Spleen (tissue), 11 donors: ENCODE results near the gene MRGPRX2. TPM values are rescaled to one million over a fixed set of nuclear protein-coding genes. Genes with fewer than 3 reads are reported as not detected.

ENCODE experiments used
- DNase-seq: peaks from one replicate; pipeline ENCODE4 v3.0.0-alpha.2; 2020
- H3K27ac ChIP-seq, 8 donors: fragments of 200-600 bp; sonication (generic) in 7 of 8; 1 replicate in 4 of 8; 2 replicates in 4 of 8; pipeline versions ENCODE4 v1.5.0 to v1.8.0; 2016 to 2021; ENCODE audit warnings: inconsistent platforms in 4 of 8, mild to moderate bottlenecking in 4 of 8, moderate library complexity in 1 of 8
- H3K27me3 ChIP-seq, 7 donors: fragments of 200-600 bp; sonication (generic) in 6 of 7; replicated peaks in 1 of 7; 1 replicate in 4 of 7; 2 replicates in 3 of 7; pipeline versions ENCODE4 v1.5.0 to v1.8.0; 2016 to 2021; ENCODE audit warnings: inconsistent platforms in 3 of 7, mild to moderate bottlenecking in 1 of 7
- H3K36me3 ChIP-seq, 6 donors: fragments of 200-600 bp; sonication (generic) in 5 of 6; 1 replicate in 4 of 6; 2 replicates in 2 of 6; pipeline versions ENCODE4 v1.5.0 to v1.8.0; 2016 to 2021; ENCODE audit warnings: inconsistent platforms in 2 of 6
- H3K4me1 ChIP-seq, 6 donors: fragments of 200-600 bp; sonication (generic) in 5 of 6; 1 replicate in 3 of 6; 2 replicates in 3 of 6; pipeline versions ENCODE4 v1.5.0 to v1.8.0; 2016 to 2021; ENCODE audit warnings: inconsistent platforms in 3 of 6
- H3K4me3 ChIP-seq, 8 donors: fragments of 200-600 bp; sonication (generic) in 7 of 8; 1 replicate in 4 of 8; 2 replicates in 4 of 8; pipeline versions ENCODE4 v1.5.0 to v1.8.0; 2016 to 2021; ENCODE audit warnings: inconsistent platforms in 4 of 8, mild to moderate bottlenecking in 4 of 8, moderate library complexity in 2 of 8
- H3K9me3 ChIP-seq, 8 donors: fragments of 200-600 bp; sonication (generic) in 7 of 8; 1 replicate in 4 of 8; 2 replicates in 4 of 8; pipeline versions ENCODE4 v1.5.0 to v1.8.0; 2016 to 2021; ENCODE audit warnings: inconsistent platforms in 4 of 8
- POLR2A ChIP-seq, 3 donors: fragments of 450-650 bp; IDR thresholded peaks; one replicate each; pipeline ENCODE4 v1.5.1; 2017; ENCODE audit warnings: antibody characterized with exemption in 3 of 3, mild to moderate bottlenecking in 1 of 3
- POLR2AphosphoS5 ChIP-seq, 3 donors: sonication (generic); formaldehyde crosslinking; IDR thresholded peaks; one replicate each; pipeline ENCODE4 v1.5.1; 2017; ENCODE audit warnings: antibody characterized with exemption in 3 of 3
- WGBS, 5 donors: extraction: QIAGEN DNeasy Blood & Tissue Kit in 3 of 5; methylation state at CpG; one replicate each; pipeline versions ENCODE4 v1.1.5 to v1.1.7; 2013 to 2018; 5-methylcytosine and 5-hydroxymethylcytosine counted together
- intact Hi-C: fragments of 100-400 bp; cut with DNase I; formaldehyde crosslinking; loops from one replicate; pipeline ENCODE4 v1.15.0; 2023; ENCODE audit warnings: low total_unique reads
- polyA plus RNA-seq, 3 donors: library from polyadenylated mRNA; stranded (reverse); fragments of 200-250 nt; gene quantifications; one replicate each; pipeline ENCODE4 v1.2.1, GENCODE V29; 2013
- total RNA-seq, 7 donors: library from RNA; depleted of rRNA in 3 of 7; stranded (reverse); fragments of >200 nt in 3 of 7; fragmentation: NEBNext Ultra II Directional in 4 of 7; extraction: Animal tissue kit (Norgen Biotek cat#: 25700) in 4 of 7; gene quantifications; one replicate each; pipeline versions ENCODE4 v1.1.0 to v1.2.1, GENCODE V29; 2016 to 2021
- TF ChIP-seq, protein P1 (sequence below), 11 experiments: fragments of 200-600 bp in 7 of 11; fragments of 450-650 bp in 4 of 11; sonication (generic) in 4 of 11; IDR thresholded peaks in 8 of 11; conservative IDR thresholded peaks in 3 of 11; 1 replicate in 7 of 11; 2 replicates in 4 of 11; pipeline versions ENCODE4 v1.4.0 to v1.8.0; 2016 to 2021; ENCODE audit warnings: antibody characterized with exemption in 11 of 11, inconsistent platforms in 4 of 11, mild to moderate bottlenecking in 1 of 11
- donor health status: healthy with polysubstance abuse.
- donor health status: DM: no; HTN: no; CAD: no; lungs with moderate emphysema.
- donor health status: DM: no; HTN: no; CAD: no.
- donor health status: Bipolar disorder and iron deficiency.
- donor health status: healthy.
- donor health status: DM: no; HTN: no; CAD: no.
- donor health status: DM: yes; HTN: yes; CAD: no.

The MRGPRX2 gene
- total and polyA plus RNA-seq, 10 donors, result not detected

DNA sequence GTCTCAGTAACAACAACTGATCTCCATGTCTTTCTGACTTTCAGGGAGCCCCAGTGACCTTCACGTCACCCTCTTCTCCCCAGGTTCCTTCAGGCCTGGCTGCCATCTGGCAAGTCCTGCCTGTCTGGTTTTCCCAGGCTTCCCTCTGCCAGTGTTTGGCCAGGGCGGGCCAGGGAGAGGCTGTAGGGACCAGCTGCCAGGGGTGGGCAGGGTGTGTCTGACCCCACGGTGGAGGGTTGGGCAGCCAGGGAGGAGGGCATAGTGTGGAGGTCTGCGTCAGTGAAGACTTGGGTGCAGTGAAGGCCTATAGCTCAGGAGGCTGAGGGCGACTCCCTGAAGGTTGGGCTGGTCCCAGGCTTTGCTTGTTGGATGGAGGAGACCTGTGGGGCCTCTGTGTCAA lies 11.9 kb upstream of the MRGPRX2 start:
- WGBS, 5 donors, result 83 to 99% (median 87%) methylated on average over 5 of the region's 5 CpGs
- intact Hi-C loops, result no loop called here
- no peak overlapping the region for H3K27ac ChIP-seq
- DNase-seq, result no peak
- peaks cover 0 to 26% (median 18%) of the 10 kb centered on the region in 8 donors for H3K9me3 ChIP-seq
- TF ChIP-seq POLR2AphosphoS5 (IDR thresholded peaks at IDR 0.05) (no peak), POLR2A (IDR thresholded peaks at IDR 0.05) (no peak)
- TF ChIP-seq, protein P1, sequence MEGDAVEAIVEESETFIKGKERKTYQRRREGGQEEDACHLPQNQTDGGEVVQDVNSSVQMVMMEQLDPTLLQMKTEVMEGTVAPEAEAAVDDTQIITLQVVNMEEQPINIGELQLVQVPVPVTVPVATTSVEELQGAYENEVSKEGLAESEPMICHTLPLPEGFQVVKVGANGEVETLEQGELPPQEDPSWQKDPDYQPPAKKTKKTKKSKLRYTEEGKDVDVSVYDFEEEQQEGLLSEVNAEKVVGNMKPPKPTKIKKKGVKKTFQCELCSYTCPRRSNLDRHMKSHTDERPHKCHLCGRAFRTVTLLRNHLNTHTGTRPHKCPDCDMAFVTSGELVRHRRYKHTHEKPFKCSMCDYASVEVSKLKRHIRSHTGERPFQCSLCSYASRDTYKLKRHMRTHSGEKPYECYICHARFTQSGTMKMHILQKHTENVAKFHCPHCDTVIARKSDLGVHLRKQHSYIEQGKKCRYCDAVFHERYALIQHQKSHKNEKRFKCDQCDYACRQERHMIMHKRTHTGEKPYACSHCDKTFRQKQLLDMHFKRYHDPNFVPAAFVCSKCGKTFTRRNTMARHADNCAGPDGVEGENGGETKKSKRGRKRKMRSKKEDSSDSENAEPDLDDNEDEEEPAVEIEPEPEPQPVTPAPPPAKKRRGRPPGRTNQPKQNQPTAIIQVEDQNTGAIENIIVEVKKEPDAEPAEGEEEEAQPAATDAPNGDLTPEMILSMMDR (IDR thresholded peaks at IDR 0.05 in 8 of 11, conservative IDR thresholded peaks at IDR 0.05 in 3 of 11), result no peak
- H3K4me3 ChIP-seq, result no peak overlapping the region
- H3K36me3 ChIP-seq, result no peaks in the 10 kb centered on the region
- H3K27me3 ChIP-seq, result peaks cover 0 to 8% (median 0%) of the 10 kb centered on the region in 7 donors
- H3K4me1 ChIP-seq, result peaks cover 0 to 12% (median 2%) of the 10 kb centered on the region in 6 donors

DNA sequence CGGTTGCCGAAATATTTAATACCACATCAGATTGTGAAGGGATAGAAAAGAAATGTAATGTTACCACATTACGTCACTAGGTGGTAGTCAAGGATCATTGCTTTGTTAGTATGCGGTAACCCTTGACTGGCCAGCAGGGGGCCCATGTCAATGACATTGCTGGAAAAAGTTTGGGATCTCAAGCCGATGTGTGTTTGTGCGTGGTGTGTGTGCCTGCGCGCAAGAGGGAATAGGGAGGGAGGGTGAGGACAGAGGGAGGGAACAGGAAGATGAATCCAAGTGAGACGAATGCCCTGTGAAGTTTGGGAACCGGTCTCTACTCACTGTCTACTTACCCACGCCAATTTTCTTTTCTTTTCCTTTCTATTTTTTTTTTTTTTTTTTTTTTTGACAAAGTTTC lies 10.7 kb upstream of the MRGPRX2 start:
- WGBS, 5 donors, result 6 to 9% (median 6%) methylated on average over 11 of the region's 11 CpGs
- intact Hi-C loops, result no loop called here
- no peak for DNase-seq

DNA sequence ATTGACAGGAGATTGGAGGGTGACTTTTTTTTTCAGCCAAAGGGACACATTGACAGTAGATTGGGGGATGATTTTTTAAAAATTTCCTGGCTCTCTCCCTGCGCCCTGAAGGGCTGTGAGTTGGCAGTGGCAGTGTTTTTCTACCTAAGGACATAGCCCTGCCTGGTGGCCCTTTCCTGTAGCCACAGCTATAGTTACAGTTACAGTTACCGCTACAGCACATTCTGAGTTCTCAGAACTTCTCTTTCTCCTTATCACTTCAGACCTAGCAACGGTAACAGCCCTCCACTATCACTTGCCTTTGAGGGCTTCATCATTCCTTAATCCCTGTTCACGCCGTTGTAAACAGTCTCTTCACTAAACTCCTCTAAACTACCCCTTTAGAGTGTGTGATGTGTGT lies 684 bp downstream of the MRGPRX2 start:
- peaks cover 0 to 4% (median 0%) of the 10 kb centered on the region in 6 donors for H3K4me1 ChIP-seq
- H3K36me3 ChIP-seq, result no peaks in the 10 kb centered on the region
- peak overlapping the region in 1 of 8 donors; percentile 21 for H3K27ac ChIP-seq
- intact Hi-C loops, result no loop called here
- H3K9me3 ChIP-seq, result no peaks in the 10 kb centered on the region
- TF ChIP-seq POLR2AphosphoS5 (IDR thresholded peaks at IDR 0.05) (no peak), POLR2A (IDR thresholded peaks at IDR 0.05) (no peak)
- TF ChIP-seq, protein P1 (IDR thresholded peaks at IDR 0.05 in 8 of 11, conservative IDR thresholded peaks at IDR 0.05 in 3 of 11), result no peak
- WGBS, 5 donors, result 33 to 68% (median 54%) methylated on average over 5 of the region's 5 CpGs
- peaks cover 0 to 4% (median 0%) of the 10 kb centered on the region in 7 donors for H3K27me3 ChIP-seq
- no peak overlapping the region for H3K4me3 ChIP-seq
- no peak for DNase-seq

More for the DNA sequence above, 10.7 kb upstream of the MRGPRX2 start:
- peak overlapping the region in 1 of 8 donors; percentile 27 for H3K4me3 ChIP-seq
- H3K27ac ChIP-seq, result no peak overlapping the region
- peaks cover 0 to 7% (median 0%) of the 10 kb centered on the region in 6 donors for H3K4me1 ChIP-seq
- H3K36me3 ChIP-seq, result no peaks in the 10 kb centered on the region
- no peak for TF ChIP-seq POLR2A (IDR thresholded peaks at IDR 0.05)
- TF ChIP-seq, protein P1 (IDR thresholded peaks at IDR 0.05 in 8 of 11, conservative IDR thresholded peaks at IDR 0.05 in 3 of 11), result peak; percentile 51 to 92 (median 82)
- peaks cover 0 to 26% (median 18%) of the 10 kb centered on the region in 8 donors for H3K9me3 ChIP-seq
- peaks cover 0 to 13% (median 0%) of the 10 kb centered on the region in 7 donors for H3K27me3 ChIP-seq

DNA sequence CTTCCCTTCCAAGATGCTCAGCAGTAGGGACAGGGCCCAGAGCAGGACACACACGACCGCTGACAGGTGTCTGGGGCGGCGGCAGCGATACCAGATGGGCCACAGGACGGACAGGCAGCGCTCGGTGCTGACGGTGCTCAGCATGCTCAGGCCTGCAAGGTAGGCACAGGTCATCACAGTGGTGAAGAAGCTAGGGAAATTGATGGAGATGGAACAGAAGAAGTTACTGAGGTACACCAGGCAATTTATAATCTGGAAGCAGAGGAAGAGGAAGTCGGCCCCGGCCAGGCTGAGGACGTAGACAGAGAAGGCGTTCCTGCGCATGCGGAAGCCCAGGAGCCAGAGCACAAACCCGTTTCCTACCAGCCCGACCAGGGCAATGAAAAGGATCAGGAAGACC lies 4.6 kb downstream of the MRGPRX2 start:
- Histone ChIP-seq H3K36me3 (no peaks in the 10 kb centered on the region), H3K27me3 (peaks cover 0 to 4% (median 0%) of the 10 kb centered on the region in 7 donors), H3K9me3 (peaks cover 0 to 8% (median 4%) of the 10 kb centered on the region in 8 donors), H3K4me1 (no peaks in the 10 kb centered on the region), H3K27ac (no peak overlapping the region), H3K4me3 (no peak overlapping the region)
- intact Hi-C loops, result no loop called here
- 84 to 89% (median 86%) methylated on average over 17 of the region's 17 CpGs for WGBS, 5 donors
- TF ChIP-seq POLR2AphosphoS5 (IDR thresholded peaks at IDR 0.05), result no peak
- no peak for TF ChIP-seq POLR2A (IDR thresholded peaks at IDR 0.05)
- TF ChIP-seq, protein P1 (IDR thresholded peaks at IDR 0.05 in 8 of 11, conservative IDR thresholded peaks at IDR 0.05 in 3 of 11), result no peak
- no peak for DNase-seq
